WTC11 (cell line): ENCODE data around the gene RAPGEF5.

Experiments used
- NR2C2 ChIP-seq: sonication (generic); formaldehyde crosslinking; IDR thresholded peaks from 2 replicates; pipeline ENCODE4 v1.8.0; 2022; ENCODE audit warnings: mild to moderate bottlenecking, missing genetic modification reagents
- NR3C1 ChIP-seq: sonication (generic); formaldehyde crosslinking; conservative IDR thresholded peaks from 2 replicates; pipeline ENCODE4 v1.8.1; 2023; ENCODE audit warnings: low read depth, mild to moderate bottlenecking, missing genetic modification reagents
- ZNF317 ChIP-seq: sonication (generic); formaldehyde crosslinking; IDR thresholded peaks from 2 replicates; pipeline ENCODE4 v1.8.1; 2023; ENCODE audit warnings: low read depth, mild to moderate bottlenecking, moderate library complexity, missing genetic modification reagents, borderline replicate concordance
- TF ChIP-seq, protein P1 (sequence below): fragments of 200-600 bp; IDR thresholded peaks from 2 replicates; pipeline ENCODE4 v1.8.0; 2022; ENCODE audit warnings: antibody characterized with exemption
- TF ChIP-seq, protein P2 (sequence below): sonication (generic); formaldehyde crosslinking; IDR thresholded peaks from 2 replicates; pipeline ENCODE4 v1.8.0; 2022; ENCODE audit warnings: mild to moderate bottlenecking, missing genetic modification reagents
- TF ChIP-seq, protein P3 (sequence below): sonication (generic); formaldehyde crosslinking; IDR thresholded peaks from 2 replicates; pipeline ENCODE4 v1.8.0; 2022; ENCODE audit warnings: mild to moderate bottlenecking, missing genetic modification reagents

DNA sequence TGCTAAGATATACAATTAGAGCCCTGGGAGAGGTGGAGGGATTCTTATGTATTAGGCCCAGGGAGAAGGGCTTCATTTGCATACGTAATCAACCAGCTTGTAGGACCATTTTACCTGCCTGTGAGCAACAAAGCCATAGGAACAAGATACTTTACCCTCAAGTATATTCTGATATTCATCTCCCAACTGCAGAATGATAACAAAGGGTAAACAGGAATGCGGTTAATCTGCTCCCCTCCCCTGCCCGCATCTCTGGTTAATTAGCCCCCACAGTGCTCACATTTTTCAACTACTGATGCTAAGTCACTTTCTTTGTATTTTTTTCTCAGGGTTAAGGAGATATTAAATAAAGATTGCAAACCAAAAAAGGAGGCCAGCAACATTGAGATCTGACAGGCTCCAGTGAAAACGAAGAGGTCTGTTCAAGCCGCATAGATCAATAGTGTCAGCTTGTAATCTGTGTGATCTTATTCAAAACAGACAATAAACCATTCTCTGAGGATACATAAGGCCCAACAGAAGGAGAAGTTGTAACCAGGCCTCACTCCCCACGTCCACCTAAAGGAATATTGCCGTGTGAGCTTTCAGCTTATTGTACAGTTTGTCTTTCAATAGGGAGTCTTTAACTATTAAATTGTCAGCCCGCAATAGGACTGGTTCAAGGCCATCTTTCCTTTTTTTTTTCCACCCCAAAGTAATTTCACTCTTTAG, 203.4 kb downstream of the RAPGEF5 start:
- TF ChIP-seq, protein P1, sequence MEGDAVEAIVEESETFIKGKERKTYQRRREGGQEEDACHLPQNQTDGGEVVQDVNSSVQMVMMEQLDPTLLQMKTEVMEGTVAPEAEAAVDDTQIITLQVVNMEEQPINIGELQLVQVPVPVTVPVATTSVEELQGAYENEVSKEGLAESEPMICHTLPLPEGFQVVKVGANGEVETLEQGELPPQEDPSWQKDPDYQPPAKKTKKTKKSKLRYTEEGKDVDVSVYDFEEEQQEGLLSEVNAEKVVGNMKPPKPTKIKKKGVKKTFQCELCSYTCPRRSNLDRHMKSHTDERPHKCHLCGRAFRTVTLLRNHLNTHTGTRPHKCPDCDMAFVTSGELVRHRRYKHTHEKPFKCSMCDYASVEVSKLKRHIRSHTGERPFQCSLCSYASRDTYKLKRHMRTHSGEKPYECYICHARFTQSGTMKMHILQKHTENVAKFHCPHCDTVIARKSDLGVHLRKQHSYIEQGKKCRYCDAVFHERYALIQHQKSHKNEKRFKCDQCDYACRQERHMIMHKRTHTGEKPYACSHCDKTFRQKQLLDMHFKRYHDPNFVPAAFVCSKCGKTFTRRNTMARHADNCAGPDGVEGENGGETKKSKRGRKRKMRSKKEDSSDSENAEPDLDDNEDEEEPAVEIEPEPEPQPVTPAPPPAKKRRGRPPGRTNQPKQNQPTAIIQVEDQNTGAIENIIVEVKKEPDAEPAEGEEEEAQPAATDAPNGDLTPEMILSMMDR: no peak
- TF ChIP-seq NR2C2 (no peak), NR3C1 (no peak), ZNF317 (CRISPR knock-in tag) (no peak)
- TF ChIP-seq, protein P2, sequence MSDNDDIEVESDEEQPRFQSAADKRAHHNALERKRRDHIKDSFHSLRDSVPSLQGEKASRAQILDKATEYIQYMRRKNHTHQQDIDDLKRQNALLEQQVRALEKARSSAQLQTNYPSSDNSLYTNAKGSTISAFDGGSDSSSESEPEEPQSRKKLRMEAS (CRISPR knock-in tag): no peak
- TF ChIP-seq, protein P3, sequence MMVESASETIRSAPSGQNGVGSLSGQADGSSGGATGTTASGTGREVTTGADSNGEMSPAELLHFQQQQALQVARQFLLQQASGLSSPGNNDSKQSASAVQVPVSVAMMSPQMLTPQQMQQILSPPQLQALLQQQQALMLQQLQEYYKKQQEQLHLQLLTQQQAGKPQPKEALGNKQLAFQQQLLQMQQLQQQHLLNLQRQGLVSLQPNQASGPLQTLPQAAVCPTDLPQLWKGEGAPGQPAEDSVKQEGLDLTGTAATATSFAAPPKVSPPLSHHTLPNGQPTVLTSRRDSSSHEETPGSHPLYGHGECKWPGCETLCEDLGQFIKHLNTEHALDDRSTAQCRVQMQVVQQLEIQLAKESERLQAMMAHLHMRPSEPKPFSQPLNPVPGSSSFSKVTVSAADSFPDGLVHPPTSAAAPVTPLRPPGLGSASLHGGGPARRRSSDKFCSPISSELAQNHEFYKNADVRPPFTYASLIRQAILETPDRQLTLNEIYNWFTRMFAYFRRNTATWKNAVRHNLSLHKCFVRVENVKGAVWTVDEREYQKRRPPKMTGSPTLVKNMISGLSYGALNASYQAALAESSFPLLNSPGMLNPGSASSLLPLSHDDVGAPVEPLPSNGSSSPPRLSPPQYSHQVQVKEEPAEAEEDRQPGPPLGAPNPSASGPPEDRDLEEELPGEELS: no peak
